GM21717 (cell line): Measurements from ENCODE around the gene SNX20.

Experiments used
- ATAC-seq: cut with Tn5 transposase; IDR thresholded peaks from one replicate; pipeline ENCODE4 v1.9.1; 2021; ENCODE audit warnings: mild to moderate bottlenecking, moderate library complexity; ENCODE audit not compliant: unreplicated experiment

SNX20 gene, protein sequence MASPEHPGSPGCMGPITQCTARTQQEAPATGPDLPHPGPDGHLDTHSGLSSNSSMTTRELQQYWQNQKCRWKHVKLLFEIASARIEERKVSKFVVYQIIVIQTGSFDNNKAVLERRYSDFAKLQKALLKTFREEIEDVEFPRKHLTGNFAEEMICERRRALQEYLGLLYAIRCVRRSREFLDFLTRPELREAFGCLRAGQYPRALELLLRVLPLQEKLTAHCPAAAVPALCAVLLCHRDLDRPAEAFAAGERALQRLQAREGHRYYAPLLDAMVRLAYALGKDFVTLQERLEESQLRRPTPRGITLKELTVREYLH

DNA sequence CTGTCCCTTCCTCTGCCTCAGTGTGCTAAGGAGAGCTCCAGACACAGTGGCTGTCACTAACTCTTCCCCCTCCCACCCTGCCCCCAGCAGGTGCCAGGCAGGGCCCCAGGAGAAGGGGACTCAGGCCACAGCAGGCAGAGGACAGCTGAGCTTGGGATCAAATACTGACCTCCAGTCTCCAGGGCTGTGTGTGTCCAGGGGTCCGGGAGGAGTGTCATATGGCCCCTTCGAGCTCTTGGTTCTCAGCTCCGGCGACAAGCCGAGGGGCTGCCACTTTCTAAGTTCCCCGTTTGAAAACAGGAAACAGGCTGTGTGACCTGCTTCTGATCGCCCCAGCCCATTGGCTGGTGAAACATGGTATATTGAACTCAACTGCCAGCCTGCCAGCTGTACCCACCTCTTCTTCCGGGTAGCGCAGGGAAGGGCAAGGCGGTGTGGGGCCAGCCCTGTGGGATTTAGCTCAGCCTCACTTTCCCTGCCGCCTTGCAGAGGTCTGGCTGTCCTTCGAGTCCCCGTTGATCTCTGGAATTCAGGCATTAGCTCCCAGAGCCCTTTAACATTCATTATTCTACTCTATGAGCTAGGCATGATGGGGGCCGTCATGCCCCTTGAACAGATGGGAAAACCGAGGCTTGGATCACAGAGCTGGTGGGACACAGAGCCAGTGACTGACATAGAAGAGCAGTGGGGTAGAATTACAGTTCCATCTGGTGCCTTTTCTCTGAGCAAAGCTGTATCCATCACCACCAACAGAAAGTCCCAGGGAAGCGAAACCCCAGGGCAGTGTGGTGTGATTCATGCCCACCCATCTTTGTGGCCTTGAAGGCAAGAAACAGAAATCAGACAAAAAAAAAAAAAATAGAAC is at the start of gene SNX20:
TSS of gene SNX20 (minus strand) at position 292 of the 865 bp plus-strand sequence. CDS start 3,786 bp downstream, outside the sequence.
- peak; percentile 66 for ATAC-seq

- ATAC-seq = no peak
These were observed 43.2 kb upstream of the SNX20 start for GRCh38 chr16:50724306-50724705.

GRCh38 chr16:50722960-50723359 is 41.8 kb upstream of the SNX20 start:
- no peak for ATAC-seq

GRCh38 chr16:50722405-50722737 is 41.3 kb upstream of the SNX20 start:
- ATAC-seq = no peak

DNA sequence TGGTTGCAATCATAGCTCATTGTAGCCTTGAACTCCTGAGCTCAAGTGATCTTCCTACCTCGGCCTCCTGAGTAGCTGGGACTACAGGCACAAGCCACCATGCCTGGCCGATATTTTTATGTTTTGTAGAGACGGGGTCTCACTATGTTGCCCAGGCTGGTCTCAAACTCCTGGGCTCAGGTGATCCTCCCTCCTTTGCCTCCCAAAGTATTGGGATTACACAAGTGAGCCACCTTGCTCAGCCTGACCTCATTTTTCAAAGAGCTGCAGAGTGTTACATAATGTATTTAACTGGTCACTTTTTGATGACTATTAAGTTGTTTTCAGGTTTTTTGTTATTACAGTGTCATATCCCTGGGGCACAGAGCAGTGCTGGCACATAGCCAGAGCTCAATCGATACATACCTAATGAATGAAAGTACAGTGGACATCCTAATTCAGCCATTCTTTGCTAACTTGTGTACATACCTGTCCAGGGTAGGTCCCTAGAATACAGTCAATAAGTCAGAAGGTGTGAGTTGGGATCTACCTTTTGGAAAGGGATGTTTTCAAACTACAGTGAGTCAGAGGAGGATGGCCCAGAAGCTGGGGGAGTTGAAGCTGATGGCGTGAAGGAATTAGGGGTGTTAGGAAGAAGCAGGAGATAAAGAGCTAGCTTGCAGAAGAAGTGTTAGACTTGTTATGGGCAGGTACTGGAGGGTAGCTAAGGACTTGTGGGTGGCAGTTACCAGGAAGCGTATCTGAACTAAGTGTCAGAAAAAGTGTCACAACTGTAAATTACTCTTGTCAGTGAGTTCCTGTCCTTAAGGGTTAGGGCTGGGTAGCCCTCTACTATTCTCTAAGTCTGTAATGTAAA is 40.7 kb upstream of the SNX20 start:
- no peak for ATAC-seq

DNA sequence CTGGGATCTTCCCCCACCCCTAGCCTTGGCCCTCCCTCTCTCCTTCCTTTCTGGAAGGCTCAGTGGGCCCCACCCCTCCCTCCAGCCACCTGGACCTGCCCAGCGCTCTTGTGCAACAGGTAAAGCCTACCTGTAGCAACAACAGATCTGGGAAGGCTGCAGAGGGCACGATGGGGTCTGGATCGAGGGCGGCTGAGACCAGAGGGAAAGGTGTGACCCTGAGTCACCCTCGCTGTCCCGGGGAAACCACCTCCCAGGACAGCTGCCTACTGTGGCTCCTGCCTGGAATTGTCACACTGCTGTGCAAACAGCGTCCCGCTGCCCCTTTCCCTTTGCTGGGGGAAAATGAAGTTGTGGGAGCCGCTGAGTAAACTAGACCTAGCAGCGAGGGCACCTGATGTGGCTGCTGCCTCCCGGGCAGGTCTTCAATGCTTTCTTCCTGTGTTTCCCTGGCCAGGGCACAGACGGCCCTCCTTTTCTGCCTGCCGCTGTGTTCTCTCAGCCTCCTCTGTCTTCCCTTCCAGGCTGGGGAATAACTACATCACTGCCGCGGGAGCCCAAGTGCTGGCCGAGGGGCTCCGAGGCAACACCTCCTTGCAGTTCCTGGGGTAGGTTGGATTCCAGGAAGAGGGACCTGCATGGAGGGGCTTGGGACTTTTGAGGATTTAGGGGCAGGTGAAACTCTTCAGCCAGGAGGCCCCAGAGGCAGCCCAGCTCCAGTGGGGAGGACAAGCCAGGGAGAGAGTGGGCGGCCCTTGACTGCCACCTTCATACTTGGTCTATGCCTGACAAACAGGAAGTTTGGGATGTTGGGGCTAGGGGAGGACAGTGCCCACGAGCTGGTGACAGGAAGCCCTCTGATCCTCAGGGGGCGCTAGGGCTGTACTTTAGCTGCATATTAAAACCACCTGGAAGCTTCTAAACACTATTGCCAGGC is 38.6 kb upstream of the SNX20 start:
- no peak for ATAC-seq

DNA sequence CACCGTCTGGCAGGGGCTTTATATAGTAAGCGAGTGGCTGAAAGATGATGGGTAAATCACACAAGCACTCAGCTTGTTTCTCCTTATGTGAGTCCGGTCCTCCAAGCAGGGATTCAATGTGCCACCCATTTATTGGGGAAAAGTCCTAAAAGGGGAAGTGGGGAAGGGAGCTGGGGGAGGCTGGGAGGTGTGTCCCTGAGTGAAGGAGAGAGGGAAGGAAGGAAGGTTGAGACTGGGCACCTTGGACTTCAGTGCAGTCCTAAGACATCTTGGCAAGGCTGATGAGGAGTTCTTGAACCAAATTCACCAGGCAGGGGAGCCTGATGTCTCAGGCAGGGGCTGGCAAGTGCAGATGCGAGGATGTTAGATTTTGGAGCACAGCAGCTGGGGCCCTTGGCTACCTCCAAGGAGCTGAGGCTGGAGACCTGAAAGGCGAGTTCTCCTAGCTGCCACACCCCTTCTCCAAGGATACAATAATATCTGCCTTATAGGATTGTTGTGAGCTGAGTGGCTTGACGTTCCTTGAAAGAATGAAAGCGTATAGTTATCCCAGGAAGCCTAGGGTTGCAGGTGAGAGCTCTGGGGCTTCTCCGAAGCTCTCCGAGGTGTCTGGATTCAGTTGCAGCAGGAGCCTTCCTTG is 37.8 kb upstream of the SNX20 start:
- no peak for ATAC-seq

DNA sequence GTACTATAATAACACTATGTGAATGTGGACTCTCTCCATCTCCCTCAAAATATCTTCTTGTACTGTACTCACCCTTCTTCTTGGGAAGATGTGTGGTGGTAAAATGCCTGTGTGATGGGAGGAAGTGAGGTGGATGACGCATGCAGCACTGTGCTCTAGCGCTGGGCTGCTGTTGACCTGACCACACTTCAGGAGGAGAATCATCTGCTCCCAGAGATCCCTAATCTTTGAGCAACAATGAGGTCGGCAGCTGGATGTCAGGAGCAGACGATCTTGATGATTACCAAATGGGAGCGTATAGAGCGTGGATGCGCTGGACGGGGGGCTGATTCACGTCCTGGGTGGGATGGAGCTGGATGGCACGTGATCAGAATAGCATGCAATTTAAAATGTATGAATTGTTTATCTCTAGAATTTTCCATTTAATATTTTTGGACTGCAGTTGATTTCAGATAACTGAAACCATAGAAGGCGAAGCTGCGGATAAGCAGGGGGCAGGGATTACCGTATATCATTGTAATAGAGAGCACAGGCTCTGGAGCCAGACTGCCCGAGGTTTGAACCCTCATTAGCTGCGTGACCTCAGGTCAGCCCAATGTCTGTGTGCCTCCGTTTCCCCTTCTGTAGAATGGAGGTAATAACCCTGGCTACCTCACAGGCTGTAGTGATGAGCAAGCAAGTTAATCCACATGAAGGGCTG is 37.1 kb upstream of the SNX20 start:
- ATAC-seq = no peak

DNA sequence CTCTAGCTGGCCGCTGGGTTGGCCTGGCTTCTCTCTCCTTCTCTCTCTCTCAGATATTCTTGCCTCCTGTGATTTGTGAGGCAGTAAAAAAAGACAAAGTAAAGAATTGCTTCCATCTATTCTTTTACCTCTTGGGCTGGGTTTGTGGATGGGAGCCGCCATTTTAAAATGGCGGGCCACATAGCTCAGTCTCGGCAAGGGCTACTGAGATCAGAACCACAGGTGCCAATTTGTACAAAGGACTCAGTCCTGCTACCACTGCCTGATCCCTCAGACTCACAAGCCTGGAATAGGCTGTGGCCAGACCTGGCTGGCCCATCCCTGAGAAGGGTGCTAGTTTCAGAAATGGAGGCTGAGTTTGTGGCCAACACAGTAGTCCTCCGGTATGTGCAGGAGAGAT is 36.4 kb upstream of the SNX20 start:
- no peak for ATAC-seq

GRCh38 chr16:50717091-50717490 is 36.0 kb upstream of the SNX20 start:
- ATAC-seq = no peak

- no peak for ATAC-seq
These were observed 31.8 kb upstream of the SNX20 start for GRCh38 chr16:50712956-50713355.

DNA sequence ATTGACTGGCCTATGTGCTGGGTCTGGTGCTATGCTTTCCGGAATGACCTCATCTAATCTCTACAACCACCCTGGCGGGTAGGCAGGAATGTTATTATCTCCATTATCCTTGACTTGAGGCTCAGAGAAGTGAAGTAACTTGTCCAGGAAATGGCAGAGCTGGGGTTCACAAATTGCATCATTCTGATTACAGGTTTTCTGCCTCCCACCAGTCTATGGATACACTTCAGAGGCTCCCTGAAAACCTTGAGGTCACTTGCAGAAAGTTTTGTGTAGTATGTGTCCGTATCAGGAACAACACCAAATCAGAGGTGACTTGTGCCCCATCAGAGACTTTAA is 31.4 kb upstream of the SNX20 start:
- ATAC-seq = no peak

DNA sequence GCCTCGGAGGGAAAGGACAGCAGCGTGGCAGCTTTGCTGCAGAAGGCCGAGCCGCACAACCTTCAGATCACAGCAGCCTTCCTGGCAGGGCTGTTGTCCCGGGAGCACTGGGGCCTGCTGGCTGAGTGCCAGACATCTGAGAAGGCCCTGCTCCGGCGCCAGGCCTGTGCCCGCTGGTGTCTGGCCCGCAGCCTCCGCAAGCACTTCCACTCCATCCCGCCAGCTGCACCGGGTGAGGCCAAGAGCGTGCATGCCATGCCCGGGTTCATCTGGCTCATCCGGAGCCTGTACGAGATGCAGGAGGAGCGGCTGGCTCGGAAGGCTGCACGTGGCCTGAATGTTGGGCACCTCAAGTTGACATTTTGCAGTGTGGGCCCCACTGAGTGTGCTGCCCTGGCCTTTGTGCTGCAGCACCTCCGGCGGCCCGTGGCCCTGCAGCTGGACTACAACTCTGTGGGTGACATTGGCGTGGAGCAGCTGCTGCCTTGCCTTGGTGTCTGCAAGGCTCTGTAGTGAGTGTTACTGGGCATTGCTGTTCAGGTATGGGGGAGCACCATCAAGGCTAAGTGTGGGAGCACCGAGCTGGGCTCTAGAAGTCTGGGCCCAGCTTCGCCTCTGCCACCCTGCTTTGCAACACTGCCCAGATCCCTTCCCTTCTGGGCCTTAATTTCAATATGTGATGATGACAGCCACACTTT is 30.9 kb upstream of the SNX20 start:
- ATAC-seq = no peak

GRCh38 chr16:50711040-50711439 is 29.9 kb upstream of the SNX20 start:
- ATAC-seq = no peak

DNA sequence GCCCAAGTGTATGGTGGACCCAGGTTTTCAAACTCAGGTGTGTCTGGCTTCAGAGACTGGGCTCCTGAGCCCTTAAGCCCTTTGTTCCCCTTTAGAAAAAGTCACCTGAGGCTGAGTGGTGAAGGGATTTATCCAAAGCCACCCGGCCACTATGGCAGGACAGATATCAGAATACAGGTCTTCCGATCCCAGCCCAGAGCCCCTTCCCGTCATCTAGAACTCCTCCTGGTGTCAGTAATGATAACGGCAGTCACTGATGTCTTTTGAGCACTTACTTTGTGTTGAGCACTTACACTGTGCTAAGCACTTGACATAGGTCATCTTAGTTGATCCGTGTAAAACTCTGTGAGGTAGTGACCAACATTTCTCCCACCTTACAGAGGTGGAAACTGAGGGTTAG is 28.9 kb upstream of the SNX20 start:
- no peak for ATAC-seq

DNA sequence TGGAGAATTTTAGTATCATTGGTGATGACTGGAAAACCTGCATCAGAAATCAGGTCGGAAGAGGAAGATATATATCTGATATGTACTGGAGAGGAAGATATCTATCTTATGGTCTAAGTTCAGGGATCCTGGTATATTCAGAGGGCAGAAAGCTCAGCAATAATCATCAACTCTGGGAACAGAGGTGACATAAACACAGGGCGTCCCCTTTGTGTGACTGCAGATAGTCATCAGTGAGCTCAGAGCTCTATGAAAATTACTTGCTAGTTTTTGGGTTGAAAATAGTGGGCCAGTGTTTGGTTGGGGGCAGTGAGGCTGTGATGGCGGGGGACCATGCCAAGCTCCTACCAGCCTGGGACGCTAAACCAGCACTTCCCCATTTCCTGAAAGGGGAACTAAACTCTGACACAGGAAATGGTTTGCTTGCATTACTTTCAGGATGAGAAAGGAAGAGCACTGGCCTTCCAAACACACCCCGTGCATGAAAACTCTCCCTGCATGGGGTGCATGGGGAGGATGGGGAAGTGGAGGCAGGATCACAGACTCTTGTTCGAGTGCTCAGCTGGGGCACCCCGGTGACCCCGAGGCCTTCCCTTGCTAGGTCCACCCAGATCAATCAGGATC is 28.1 kb upstream of the SNX20 start:
- peak; percentile 42 for ATAC-seq

GRCh38 chr16:50708373-50709060 is 27.4 kb upstream of the SNX20 start:
- no peak for ATAC-seq

- ATAC-seq = no peak
These were observed 25.1 kb upstream of the SNX20 start for GRCh38 chr16:50706250-50706649.
